Effector CD8-positive, alpha-beta T cell (primary cell): ENCODE measurements around the gene ZBTB5.
"Not testable (repeated sequence)": the region's sequence is repeated elsewhere in the genome, so short reads cannot be mapped to it uniquely, and the experiment has no call there.

Experiments
- DNase-seq: peaks from one replicate; lab custom pipeline; 2025; lab: John Stamatoyannopoulos, UW

Gene ZBTB5

GRCh38 chr9:37405764-37406380 is 59.4 kb downstream of the ZBTB5 start:
- no peak for DNase-seq

GRCh38 chr9:37405350-37405749 is 59.9 kb downstream of the ZBTB5 start:
- DNase-seq, result no peak

DNA sequence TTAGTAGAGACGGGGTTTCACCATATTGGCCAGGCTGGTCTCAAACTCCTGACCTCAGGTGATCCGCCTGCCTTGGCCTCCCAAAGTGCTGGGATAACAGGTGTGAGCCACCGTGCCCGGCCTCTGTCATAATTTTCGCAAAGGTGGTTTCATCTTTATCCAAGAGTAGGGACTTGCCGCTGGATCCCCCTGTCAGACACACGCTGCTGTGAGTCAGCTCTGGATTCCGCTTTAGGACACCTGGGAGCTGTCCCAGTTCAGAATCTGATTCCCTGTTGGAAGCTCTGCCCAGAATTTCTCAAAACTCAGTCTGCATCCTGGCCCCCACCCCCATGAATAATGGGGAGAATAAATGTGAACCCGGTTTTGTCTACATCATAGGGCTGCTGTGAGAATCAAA is 60.7 kb downstream of the ZBTB5 start:
- DNase-seq, result no peak

- no peak for DNase-seq
Measured at GRCh38 chr9:37399336-37399735, 65.9 kb downstream of the ZBTB5 start.

DNA sequence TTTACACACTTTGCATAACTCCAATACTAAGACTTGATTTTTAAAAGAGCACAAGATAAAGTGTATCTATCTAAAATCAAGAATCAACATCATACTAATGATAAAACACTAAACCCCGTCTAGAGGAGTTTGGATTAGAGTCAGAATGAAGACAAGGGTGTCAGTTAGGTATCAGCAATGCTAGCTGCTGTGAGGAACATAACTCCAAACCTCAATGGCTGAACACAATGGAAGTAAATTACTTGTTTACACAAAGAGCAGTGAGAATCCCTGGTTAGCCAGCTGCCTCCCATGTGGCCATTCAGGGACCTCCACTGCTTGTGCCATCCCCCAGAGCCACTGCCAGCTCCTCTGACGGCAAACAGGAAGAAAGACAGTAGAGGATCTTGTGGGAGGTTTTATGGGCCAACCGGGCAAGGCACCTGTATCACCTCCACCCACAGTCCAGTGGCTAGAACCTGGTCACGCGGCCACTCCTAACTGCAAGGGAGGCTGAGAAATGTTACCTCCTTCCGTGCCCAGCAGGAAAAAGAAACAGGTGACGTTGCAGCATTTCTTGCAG is 66.7 kb downstream of the ZBTB5 start:
- no peak for DNase-seq

DNA sequence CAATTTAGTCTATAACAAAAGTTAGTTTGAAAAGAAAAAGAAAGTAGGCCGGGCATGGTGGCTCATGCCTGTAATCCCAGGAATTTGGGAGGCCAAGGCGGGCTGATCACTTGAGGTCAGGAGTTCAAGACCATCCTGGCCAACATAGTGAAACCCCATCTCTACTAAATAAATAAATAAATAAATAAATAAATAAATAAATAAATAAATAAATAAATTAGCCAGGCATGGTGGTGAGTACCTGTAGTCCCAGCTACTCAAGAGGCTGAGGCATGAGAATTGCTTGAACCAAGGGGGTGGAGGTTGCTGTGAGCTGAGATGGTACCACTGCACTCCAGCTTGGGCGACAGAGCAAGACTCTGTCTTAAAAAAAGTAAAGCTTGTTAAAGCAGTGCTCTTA is 67.3 kb downstream of the ZBTB5 start:
- DNase-seq, result not testable (repeated sequence)

- DNase-seq, result no peak
Measured at GRCh38 chr9:37395663-37396062, 69.6 kb downstream of the ZBTB5 start.

DNA sequence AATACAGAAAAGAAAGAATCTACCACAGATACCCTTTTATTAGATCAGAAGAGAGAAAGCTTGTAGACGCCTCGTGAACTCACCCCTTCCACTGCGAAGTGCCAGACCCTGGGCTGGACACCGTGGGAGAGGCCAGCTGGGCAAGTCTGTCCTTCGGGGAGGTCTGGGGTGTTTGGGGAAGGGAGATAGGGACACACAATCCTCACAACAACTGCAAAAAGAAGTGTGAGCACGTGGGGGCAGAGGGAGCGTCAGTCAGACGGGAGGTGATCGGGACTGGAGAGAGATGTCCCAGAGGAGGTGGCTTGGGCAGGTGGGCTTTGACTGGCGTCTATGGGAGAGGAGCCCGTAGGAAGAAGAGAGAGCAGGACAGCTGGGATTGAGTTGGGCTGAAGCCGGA is 70.0 kb downstream of the ZBTB5 start:
- DNase-seq, result no peak

GRCh38 chr9:37392272-37392671 is 73.0 kb downstream of the ZBTB5 start:
- no peak for DNase-seq

DNA sequence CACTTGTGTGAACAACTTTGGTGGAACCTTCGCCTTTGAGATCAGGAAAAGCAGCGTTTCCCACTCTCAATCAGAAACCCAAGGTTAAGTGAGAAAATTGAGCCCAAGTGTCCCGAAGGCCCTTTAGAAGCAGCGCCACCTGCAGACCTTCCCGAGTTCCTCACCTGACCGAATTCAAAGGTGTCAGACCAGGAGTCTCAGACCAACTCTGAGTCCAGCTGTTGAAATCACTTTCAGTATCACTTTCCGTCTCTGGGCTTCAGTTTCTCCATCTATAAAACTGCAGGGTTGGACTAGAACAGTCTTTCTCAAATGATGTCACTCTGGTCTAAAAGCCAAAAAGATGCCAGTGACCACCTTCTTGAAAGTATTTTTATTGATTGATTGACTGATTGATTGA is 74.5 kb downstream of the ZBTB5 start:
- DNase-seq, result peak; percentile 3
